Measurements from ENCODE around the gene MATCAP1. TPM values are rescaled to one million over a fixed set of nuclear protein-coding genes. Genes with fewer than 3 reads are reported as not detected.

The MATCAP1 gene
- polyA plus RNA-seq, 2 of the 4 experiments (the other 2 are of a cell fraction) = 7.5 to 20.8 TPM

GRCh38 chr16:67148221-67148620 is 35.5 kb downstream of the MATCAP1 start (continued):
- no peak for TF ChIP-seq RFX5 (IDR thresholded peaks at IDR 0.05)

GRCh38 chr16:67147437-67148140 is 36.2 kb downstream of the MATCAP1 start:
- no peak for DNase-seq (ENCODE audit: low read depth in 1 of 2, low spot score in 1 of 2)
- 98% methylated on average over 4 of the region's 4 CpGs for WGBS (ENCODE audit: missing lambda C conversion rate)
- ATAC-seq = no peak
- Histone ChIP-seq H3K4me2 (no peak overlapping the region), H3K4me3 (no peak overlapping the region), H3K27ac (no peak overlapping the region), H3K4me1 (peaks cover 6% of the 10 kb centered on the region; the same call in 2 of the 3 replicates), H3K9me3 (no peaks in the 10 kb centered on the region)
- no peak for FAIRE-seq
- TF ChIP-seq TP53 (CRISPR knock-in tag; IDR thresholded peaks at IDR 0.05) (no peak), HEYL (CRISPR knock-in tag; IDR thresholded peaks at IDR 0.05) (no peak), RNF2 (IDR thresholded peaks at IDR 0.05; ENCODE audit: borderline replicate concordance, low read depth) (no peak), CTCF (IDR thresholded peaks at IDR 0.05) (no peak), BCL3 (IDR thresholded peaks at IDR 0.05) (no peak)
- ChIA-PET CTCF (interaction anchor here (0.8 to 15.6 kb wide), 5 partner anchors 7 to 130 kb away, joined by 3 to 193 read pairs (median 3); partner anchors contain the start of genes B3GNT9, FBXL8 and TRADD), POLR2A (no interaction called here)

GRCh38 chr16:67146523-67147357 is 37.0 kb downstream of the MATCAP1 start:
- Histone ChIP-seq H3K4me3 (no peak overlapping the region), H3K27ac (no peak overlapping the region), H3K4me2 (no peak overlapping the region), H3K4me1 (peaks cover 6% of the 10 kb centered on the region; the same call in 2 of the 3 replicates), H3K9me3 (no peaks in the 10 kb centered on the region)
- POLR2A ChIA-PET = no interaction called here
- WGBS (ENCODE audit: missing lambda C conversion rate) = 87% methylated on average over 7 of the region's 7 CpGs
- no peak for DNase-seq (ENCODE audit: low read depth in 1 of 2, low spot score in 1 of 2)
- FAIRE-seq = no peak
- no peak for TF ChIP-seq ZFP36 (IDR thresholded peaks at IDR 0.05; ENCODE audit: borderline replicate concordance, partially characterized antibody)
- TF ChIP-seq HOXA7 (CRISPR knock-in tag; IDR thresholded peaks at IDR 0.05) = no peak
- no peak for TF ChIP-seq MAFK (IDR thresholded peaks at IDR 0.05; ENCODE audit: partially characterized antibody)
- 0 out of 5 replicates have a peak, but pooled peaks of 1 of the 2 experiments have one; percentile 21 for TF ChIP-seq RAD21 (conservative IDR thresholded peaks at IDR 0.05 in 1 of 2, IDR thresholded peaks at IDR 0.05 in 1 of 2)
- CTCF ChIA-PET = interaction anchor here (0.8 to 15.6 kb wide), 5 partner anchors 7 to 129 kb away, joined by 3 to 193 read pairs (median 3); partner anchors contain the start of genes B3GNT9, FBXL8 and TRADD
- no peak for ATAC-seq

- Histone ChIP-seq H3K27ac (no peak overlapping the region), H3K4me3 (no peak overlapping the region), H3K9me3 (no peaks in the 10 kb centered on the region), H3K4me1 (no peaks in the 10 kb centered on the region), H3K4me2 (no peak overlapping the region)
- 96% methylated on average over 2 of the region's 2 CpGs for WGBS (ENCODE audit: missing lambda C conversion rate)
- ATAC-seq = no peak
- no peak for FAIRE-seq
- CTCF ChIA-PET = interaction anchor here (1.1 to 15.6 kb wide), 5 partner anchors 8 to 251 kb away, joined by 3 to 193 read pairs (median 4); partner anchors contain the start of gene B3GNT9
- no peak for DNase-seq (ENCODE audit: low read depth in 1 of 2, low spot score in 1 of 2)
- POLR2A ChIA-PET = no interaction called here
- no peak for TF ChIP-seq PBX3 (IDR thresholded peaks at IDR 0.05)
- TF ChIP-seq HOXA7 (CRISPR knock-in tag; IDR thresholded peaks at IDR 0.05) = no peak
- no peak for TF ChIP-seq ZSCAN20 (CRISPR knock-in tag; IDR thresholded peaks at IDR 0.05)
- no peak for TF ChIP-seq NPAS2 (CRISPR knock-in tag; IDR thresholded peaks at IDR 0.05; ENCODE audit: borderline replicate concordance)
- no peak for TF ChIP-seq JUN (IDR thresholded peaks at IDR 0.05)
- no peak for TF ChIP-seq EHF (CRISPR knock-in tag; IDR thresholded peaks at IDR 0.05)
- no peak for TF ChIP-seq HOXB5 (CRISPR knock-in tag; IDR thresholded peaks at IDR 0.05)
- no peak for TF ChIP-seq MAZ (IDR thresholded peaks at IDR 0.05; ENCODE audit: borderline replicate concordance, low read depth, low read length)
- TF ChIP-seq HOXB13 (CRISPR knock-in tag; IDR thresholded peaks at IDR 0.05; ENCODE audit: low read depth) = no peak
- no peak for TF ChIP-seq KDM5A (IDR thresholded peaks at IDR 0.05)
These were observed 38.0 kb downstream of the MATCAP1 start for GRCh38 chr16:67145746-67146145.
